ENCODE data around the gene PSG6.
"Not testable (repeated sequence)": the region's sequence is repeated elsewhere in the genome, so short reads cannot be mapped to it uniquely, and the experiment has no call there.

The PSG6 gene

DNA sequence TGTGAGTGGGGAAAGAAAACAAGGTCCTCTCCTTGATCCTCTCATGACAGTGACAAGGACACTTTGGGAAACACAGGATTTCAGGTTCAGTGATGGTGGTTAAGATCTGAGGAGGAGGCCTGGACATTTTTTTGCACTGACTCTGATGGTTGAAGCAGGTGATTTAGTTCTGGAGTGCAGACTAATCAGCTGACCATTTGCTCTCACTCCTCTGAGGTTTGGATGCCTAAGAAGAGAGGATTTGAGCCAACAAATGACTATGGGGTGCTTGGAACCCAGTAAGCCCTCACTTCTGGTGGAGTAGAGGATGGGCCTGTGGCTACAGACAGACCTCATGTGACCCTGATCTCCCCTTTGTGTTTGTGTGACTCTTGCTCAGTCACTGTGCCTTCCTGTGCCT lies 41.1 kb downstream of the PSG6 start:
- not testable (repeated sequence) for H3K36me3 ChIP-seq (replicated peaks in 1 of 2; ENCODE audit: control insufficient read depth in 2 of 2, insufficient read depth in 2 of 2, low read length in 2 of 2); DNase-seq (ENCODE audit: low spot score); H3K18ac ChIP-seq (ENCODE audit: low read length); H3K23ac ChIP-seq (ENCODE audit: low read depth, low read length, poor library complexity); H3K9me3 ChIP-seq (replicated peaks in 1 of 2; ENCODE audit: control insufficient read depth in 2 of 2, insufficient read depth in 1 of 2, low read depth in 1 of 2, low read length in 2 of 2); H4K91ac ChIP-seq (ENCODE audit: low read depth, low read length, poor library complexity); H3K27me3 ChIP-seq (ENCODE audit: control insufficient read depth in 3 of 3, insufficient read depth in 3 of 3, low read depth in 1 of 3, low read length in 3 of 3); H2AFZ ChIP-seq (ENCODE audit: low read length); H3K14ac ChIP-seq (ENCODE audit: low read length); H3K4ac ChIP-seq (ENCODE audit: low read length); H3K4me1 ChIP-seq (ENCODE audit: control insufficient read depth in 2 of 2, insufficient read depth in 1 of 2, low read depth in 1 of 2, low read length in 2 of 2); H2AK5ac ChIP-seq (ENCODE audit: low read depth, low read length); H3K79me1 ChIP-seq (ENCODE audit: low read depth, low read length); H3K9ac ChIP-seq (ENCODE audit: low read depth, low read length, poor library complexity); H3K4me2 ChIP-seq (ENCODE audit: insufficient read depth, low read length, poor library complexity, severe bottlenecking); H4K8ac ChIP-seq (ENCODE audit: low read depth, low read length); H3K27ac ChIP-seq (replicated peaks; ENCODE audit: low read length); H2BK5ac ChIP-seq (ENCODE audit: low read length); H2BK15ac ChIP-seq (ENCODE audit: low read length); H2BK12ac ChIP-seq (ENCODE audit: low read length); H2BK120ac ChIP-seq (ENCODE audit: low read depth, low read length); H3K4me3 ChIP-seq (ENCODE audit: low read length in 2 of 2)

DNA sequence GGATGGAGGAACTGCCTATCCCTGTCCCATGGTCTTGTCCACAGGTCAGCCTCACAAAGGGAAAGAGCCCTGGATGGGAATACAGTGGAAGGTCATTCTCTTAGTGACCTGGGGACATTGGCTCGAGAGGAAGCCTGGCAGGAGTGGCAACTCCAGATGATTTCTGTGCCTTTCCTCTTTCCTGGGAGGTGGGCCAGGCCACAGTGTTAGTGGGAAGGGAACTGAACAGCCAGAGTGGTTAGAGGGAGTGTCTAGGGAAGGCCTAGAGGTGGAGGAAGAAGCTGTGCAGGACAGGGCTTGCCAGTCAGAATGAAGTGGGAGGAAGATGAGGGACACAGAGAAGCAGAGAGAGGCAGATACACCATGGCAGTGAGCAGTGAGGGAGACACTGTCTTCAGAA lies 41.8 kb downstream of the PSG6 start:
- H2BK120ac ChIP-seq (ENCODE audit: low read depth, low read length); DNase-seq (ENCODE audit: low spot score); H3K4me1 ChIP-seq (ENCODE audit: control insufficient read depth in 2 of 2, insufficient read depth in 1 of 2, low read depth in 1 of 2, low read length in 2 of 2); H3K4me2 ChIP-seq (ENCODE audit: insufficient read depth, low read length, poor library complexity, severe bottlenecking); H3K4me3 ChIP-seq (ENCODE audit: low read length in 2 of 2); H3K4ac ChIP-seq (ENCODE audit: low read length); H3K23ac ChIP-seq (ENCODE audit: low read depth, low read length, poor library complexity); H3K27me3 ChIP-seq (ENCODE audit: control insufficient read depth in 3 of 3, insufficient read depth in 3 of 3, low read depth in 1 of 3, low read length in 3 of 3); H3K36me3 ChIP-seq (replicated peaks in 1 of 2; ENCODE audit: control insufficient read depth in 2 of 2, insufficient read depth in 2 of 2, low read length in 2 of 2); H2BK15ac ChIP-seq (ENCODE audit: low read length); H3K14ac ChIP-seq (ENCODE audit: low read length); H2AK5ac ChIP-seq (ENCODE audit: low read depth, low read length); H4K91ac ChIP-seq (ENCODE audit: low read depth, low read length, poor library complexity); H3K79me1 ChIP-seq (ENCODE audit: low read depth, low read length); H3K9ac ChIP-seq (ENCODE audit: low read depth, low read length, poor library complexity); H3K9me3 ChIP-seq (replicated peaks in 1 of 2; ENCODE audit: control insufficient read depth in 2 of 2, insufficient read depth in 1 of 2, low read depth in 1 of 2, low read length in 2 of 2); H2BK5ac ChIP-seq (ENCODE audit: low read length); H4K8ac ChIP-seq (ENCODE audit: low read depth, low read length); H2BK12ac ChIP-seq (ENCODE audit: low read length); H3K27ac ChIP-seq (replicated peaks; ENCODE audit: low read length); H3K18ac ChIP-seq (ENCODE audit: low read length); H2AFZ ChIP-seq (ENCODE audit: low read length): not testable (repeated sequence)
- WGBS, 2 donors (ENCODE audit: extremely low coverage in 2 of 2, insufficient read length in 2 of 2, insufficient replicate concordance in 1 of 2), result no CpG with 5 or more reads among the region's 1 CpG

GRCh38 chr19:42874901-42875813 lies 42.5 kb downstream of the PSG6 start:
- not testable (repeated sequence) for H2BK12ac ChIP-seq (ENCODE audit: low read length); H3K9me3 ChIP-seq (replicated peaks in 1 of 2; ENCODE audit: control insufficient read depth in 2 of 2, insufficient read depth in 1 of 2, low read depth in 1 of 2, low read length in 2 of 2); H3K27me3 ChIP-seq (ENCODE audit: control insufficient read depth in 3 of 3, insufficient read depth in 3 of 3, low read depth in 1 of 3, low read length in 3 of 3); H3K14ac ChIP-seq (ENCODE audit: low read length); H4K91ac ChIP-seq (ENCODE audit: low read depth, low read length, poor library complexity); H3K23ac ChIP-seq (ENCODE audit: low read depth, low read length, poor library complexity); H4K8ac ChIP-seq (ENCODE audit: low read depth, low read length); DNase-seq (ENCODE audit: low spot score); H3K18ac ChIP-seq (ENCODE audit: low read length); H3K4me3 ChIP-seq (ENCODE audit: low read length in 2 of 2); H3K9ac ChIP-seq (ENCODE audit: low read depth, low read length, poor library complexity); H2BK15ac ChIP-seq (ENCODE audit: low read length); H3K27ac ChIP-seq (replicated peaks; ENCODE audit: low read length); H2BK5ac ChIP-seq (ENCODE audit: low read length); H2AK5ac ChIP-seq (ENCODE audit: low read depth, low read length); H3K4me1 ChIP-seq (ENCODE audit: control insufficient read depth in 2 of 2, insufficient read depth in 1 of 2, low read depth in 1 of 2, low read length in 2 of 2); H3K4me2 ChIP-seq (ENCODE audit: insufficient read depth, low read length, poor library complexity, severe bottlenecking); H3K4ac ChIP-seq (ENCODE audit: low read length); H3K36me3 ChIP-seq (replicated peaks in 1 of 2; ENCODE audit: control insufficient read depth in 2 of 2, insufficient read depth in 2 of 2, low read length in 2 of 2); H2AFZ ChIP-seq (ENCODE audit: low read length); H2BK120ac ChIP-seq (ENCODE audit: low read depth, low read length); H3K79me1 ChIP-seq (ENCODE audit: low read depth, low read length)
- WGBS, 2 donors (ENCODE audit: extremely low coverage in 2 of 2, insufficient read length in 2 of 2, insufficient replicate concordance in 1 of 2), result no CpG with 5 or more reads among the region's 4 CpGs

DNA sequence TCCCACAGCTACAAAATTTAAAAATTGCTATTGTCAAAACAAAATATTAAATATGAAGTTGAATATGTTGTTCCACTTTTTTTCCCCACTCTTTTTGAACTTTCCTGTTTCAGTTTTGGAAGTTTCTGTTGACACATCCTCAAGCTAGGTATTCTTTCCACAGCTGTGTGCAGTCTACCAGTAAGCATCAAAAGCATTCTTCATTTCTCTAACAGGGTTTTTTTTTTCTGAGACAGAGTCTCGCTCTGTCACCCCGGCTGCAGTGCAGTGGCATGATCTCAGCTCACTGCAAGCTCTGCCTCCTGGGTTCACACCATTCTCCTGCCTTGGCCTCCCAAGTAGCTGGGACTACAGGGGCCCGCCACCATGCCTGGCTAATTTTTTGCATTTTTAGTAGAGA lies 43.6 kb downstream of the PSG6 start:
- not testable (repeated sequence) for H3K4ac ChIP-seq (ENCODE audit: low read length); H2AFZ ChIP-seq (ENCODE audit: low read length); H3K23ac ChIP-seq (ENCODE audit: low read depth, low read length, poor library complexity); H3K14ac ChIP-seq (ENCODE audit: low read length); DNase-seq (ENCODE audit: low spot score); H3K36me3 ChIP-seq (replicated peaks in 1 of 2; ENCODE audit: control insufficient read depth in 2 of 2, insufficient read depth in 2 of 2, low read length in 2 of 2); H4K91ac ChIP-seq (ENCODE audit: low read depth, low read length, poor library complexity); H3K27ac ChIP-seq (replicated peaks; ENCODE audit: low read length); H3K4me3 ChIP-seq (ENCODE audit: low read length in 2 of 2); H3K9me3 ChIP-seq (replicated peaks in 1 of 2; ENCODE audit: control insufficient read depth in 2 of 2, insufficient read depth in 1 of 2, low read depth in 1 of 2, low read length in 2 of 2); H3K4me2 ChIP-seq (ENCODE audit: insufficient read depth, low read length, poor library complexity, severe bottlenecking); H3K4me1 ChIP-seq (ENCODE audit: control insufficient read depth in 2 of 2, insufficient read depth in 1 of 2, low read depth in 1 of 2, low read length in 2 of 2); H3K27me3 ChIP-seq (ENCODE audit: control insufficient read depth in 3 of 3, insufficient read depth in 3 of 3, low read depth in 1 of 3, low read length in 3 of 3); H2BK12ac ChIP-seq (ENCODE audit: low read length); H3K18ac ChIP-seq (ENCODE audit: low read length); H2BK5ac ChIP-seq (ENCODE audit: low read length); H2BK120ac ChIP-seq (ENCODE audit: low read depth, low read length); H2AK5ac ChIP-seq (ENCODE audit: low read depth, low read length); H2BK15ac ChIP-seq (ENCODE audit: low read length); H3K9ac ChIP-seq (ENCODE audit: low read depth, low read length, poor library complexity); H3K79me1 ChIP-seq (ENCODE audit: low read depth, low read length); H4K8ac ChIP-seq (ENCODE audit: low read depth, low read length)
- no CpG with 5 or more reads among the region's 3 CpGs for WGBS, 2 donors (ENCODE audit: extremely low coverage in 2 of 2, insufficient read length in 2 of 2, insufficient replicate concordance in 1 of 2)
